Naive thymus-derived CD4-positive, alpha-beta T cell (primary cell): ENCODE results near the gene NACC2. TPM values are rescaled to one million over a fixed set of nuclear protein-coding genes. Genes with fewer than 3 reads are reported as not detected.

Experiments
- ATAC-seq: fragments of 150-1000 bp; cut with Tn5 transposase; 2 replicates; pipeline ENCODE4 v1.10.0; 2021; ENCODE audit warnings: mild to moderate bottlenecking, moderate library complexity
- CTCF ChIA-PET: fragments of 350-600 bp; sonication (Branson Sonifier 250); formaldehyde crosslinking; loops from one replicate; lab custom pipeline; 2021; ENCODE audit warnings: antibody characterized with exemption; lab: Charles Lee
- POLR2A ChIA-PET: fragments of 350-600 bp; sonication (Branson Sonifier 250); formaldehyde crosslinking; loops from one replicate; lab custom pipeline; 2021; ENCODE audit warnings: antibody characterized with exemption, inconsistent platforms; lab: Charles Lee
- DNase-seq, 9 donors: peaks; one replicate each; pipeline versions ENCODE4 v3.0.0 to v3.0.0-alpha.2; 2020 to 2022; ENCODE audit warnings: mixed read lengths in 1 of 9
- H3K27ac ChIP-seq: one replicate; pipeline ENCODE4 v1.7.0; 2013; ENCODE audit warnings: mild to moderate bottlenecking, low read depth, low read length, moderate library complexity
- H3K27me3 ChIP-seq, 2 donors: one replicate each; pipeline ENCODE4 v1.7.0; 2013; ENCODE audit warnings: low read length in 2 of 2, mild to moderate bottlenecking in 2 of 2, moderate library complexity in 2 of 2; ENCODE audit not compliant: control insufficient read depth in 2 of 2, insufficient read depth in 2 of 2
- H3K36me3 ChIP-seq, 3 experiments: 1 replicate in 2 of 3; 2 replicates in 1 of 3; pipeline ENCODE4 v1.7.0; 2013; ENCODE audit warnings: low read length in 3 of 3, mild to moderate bottlenecking in 3 of 3, moderate library complexity in 1 of 3; ENCODE audit not compliant: insufficient read depth in 3 of 3, control insufficient read depth in 2 of 3
- H3K4me1 ChIP-seq, 2 donors: one replicate each; pipeline ENCODE4 v1.7.0; 2013; ENCODE audit warnings: low read length in 2 of 2, mild to moderate bottlenecking in 2 of 2, moderate library complexity in 1 of 2; ENCODE audit not compliant: control insufficient read depth in 2 of 2, insufficient read depth in 2 of 2
- H3K4me3 ChIP-seq: 2 replicates; pipeline ENCODE4 v1.7.0; 2013; ENCODE audit warnings: mild to moderate bottlenecking, low read length
- H3K9me3 ChIP-seq, 3 experiments: 1 replicate in 2 of 3; 2 replicates in 1 of 3; pipeline ENCODE4 v1.7.0; 2013; ENCODE audit warnings: low read length in 3 of 3; ENCODE audit not compliant: control insufficient read depth in 2 of 3
- H3K27ac Mint-ChIP-seq, 9 donors: one replicate each; pipeline ENCODE4 v1.8.0; 2020 to 2022; ENCODE audit warnings: mixed read lengths in 9 of 9, mild to moderate bottlenecking in 8 of 9, moderate library complexity in 5 of 9, inconsistent platforms in 2 of 9
- H3K27me3 Mint-ChIP-seq, 5 donors: one replicate each; pipeline ENCODE4 v1.8.0; 2021 to 2022; ENCODE audit warnings: mixed read lengths in 5 of 5, mild to moderate bottlenecking in 1 of 5
- H3K36me3 Mint-ChIP-seq, 5 donors: one replicate each; pipeline ENCODE4 v1.8.0; 2020 to 2022; ENCODE audit warnings: mixed read lengths in 5 of 5, mild to moderate bottlenecking in 3 of 5, inconsistent platforms in 1 of 5
- H3K4me1 Mint-ChIP-seq, 7 donors: one replicate each; pipeline ENCODE4 v1.8.0; 2020 to 2022; ENCODE audit warnings: mixed read lengths in 7 of 7, mild to moderate bottlenecking in 3 of 7, inconsistent platforms in 1 of 7
- H3K4me3 Mint-ChIP-seq, 10 donors: one replicate each; pipeline ENCODE4 v1.8.0; 2020 to 2022; ENCODE audit warnings: mild to moderate bottlenecking in 10 of 10, mixed read lengths in 10 of 10, moderate library complexity in 6 of 10, inconsistent platforms in 2 of 10
- H3K9me3 Mint-ChIP-seq, 11 donors: one replicate each; pipeline ENCODE4 v1.8.0; 2020 to 2022; ENCODE audit warnings: mixed read lengths in 11 of 11, mild to moderate bottlenecking in 4 of 11, inconsistent platforms in 1 of 11, moderate library complexity in 1 of 11
- intact Hi-C, 2 donors: fragments of 100-400 bp; cut with micrococcal nuclease; formaldehyde crosslinking; loops; one replicate each; pipeline ENCODE4 v1.15.1; 2023
- polyA plus RNA-seq, 2 donors: library from polyadenylated mRNA; unstranded; fragments of 300-500 nt; fragmentation: Illumina TruSeq; gene quantifications; one replicate each; pipeline ENCODE4 v1.2.3, GENCODE V29; 2021
- total RNA-seq, 6 experiments: library from RNA in 5 of 6; stranded (reverse) in 5 of 6; gene quantifications; 1 replicate in 5 of 6; 2 replicates in 1 of 6; pipeline ENCODE4 v1.2.3 and lab custom pipeline; 2021 to 2026

NACC2 gene
- total and polyA plus RNA-seq, 7 experiments from 2014 or later, result 0.92 to 17.7 (median 7.5) TPM

DNA sequence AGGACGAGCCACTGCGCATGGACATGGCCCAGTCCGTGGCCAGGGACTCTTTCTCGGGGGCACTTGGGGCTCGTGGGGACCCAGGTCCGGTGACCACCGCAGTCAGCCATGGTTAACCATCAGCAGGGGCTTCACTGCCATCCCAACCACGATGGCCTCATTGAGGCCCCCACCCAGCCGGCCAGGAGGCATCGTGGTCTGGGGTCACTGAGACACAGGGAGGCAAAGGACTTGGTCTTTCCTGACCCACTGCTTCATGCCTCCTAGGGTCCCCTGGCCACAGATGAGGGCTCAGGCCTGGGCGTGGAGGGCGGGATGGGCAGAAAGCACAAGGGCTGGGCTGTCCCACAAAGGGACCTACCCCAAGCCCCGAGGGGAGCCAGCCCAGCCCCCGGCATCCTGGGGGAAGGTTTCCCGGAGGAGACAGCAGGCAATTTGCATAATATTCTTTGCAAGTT, 6.6 kb downstream of the NACC2 start:
- no peak for DNase-seq
- CTCF ChIA-PET, result interaction anchor here (1.5 kb wide), 1 partner anchor 25 kb away, joined by 3 read pairs; no protein-coding TSS in a partner anchor
- H3K36me3 Mint-ChIP-seq, result no peaks in the 10 kb centered on the region
- no peak overlapping the region for H3K27ac Mint-ChIP-seq
- ATAC-seq, result no peak
- no peak overlapping the region for H3K4me3 ChIP-seq
- H3K4me1 Mint-ChIP-seq, result peaks cover 0 to 31% (median 28%) of the 10 kb centered on the region in 7 donors
- no peaks in the 10 kb centered on the region for H3K9me3 Mint-ChIP-seq
- no peaks in the 10 kb centered on the region for H3K36me3 ChIP-seq
- peaks cover 0 to 10% (median 0%) of the 10 kb centered on the region in 5 donors for H3K27me3 Mint-ChIP-seq
- no peak overlapping the region for H3K27ac ChIP-seq
- H3K27me3 ChIP-seq, result no peaks in the 10 kb centered on the region
- intact Hi-C loops, result no loop called here
- no peaks in the 10 kb centered on the region for H3K9me3 ChIP-seq
- no peak overlapping the region for H3K4me3 Mint-ChIP-seq
- POLR2A ChIA-PET, result no interaction called here
- peaks cover 9% of the 10 kb centered on the region in 2 donors for H3K4me1 ChIP-seq

GRCh38 chr9:136087741-136088480, 7.2 kb downstream of the NACC2 start:
- no peak for ATAC-seq
- Histone ChIP-seq H3K27me3 (no peaks in the 10 kb centered on the region), H3K4me3 (no peak overlapping the region), H3K4me1 (peaks cover 8 to 9% of the 10 kb centered on the region in 2 donors), H3K9me3 (no peaks in the 10 kb centered on the region), H3K27ac (no peak overlapping the region), H3K36me3 (no peaks in the 10 kb centered on the region)
- no peaks in the 10 kb centered on the region for H3K9me3 Mint-ChIP-seq
- no peak overlapping the region for H3K27ac Mint-ChIP-seq
- peaks cover 0 to 28% (median 24%) of the 10 kb centered on the region in 7 donors for H3K4me1 Mint-ChIP-seq
- CTCF ChIA-PET, result interaction anchor here (1.2 kb wide), 1 partner anchor 34 kb away, joined by 7 read pairs; no protein-coding TSS in a partner anchor
- H3K36me3 Mint-ChIP-seq, result peaks cover 0 to 3% (median 0%) of the 10 kb centered on the region in 5 donors
- H3K4me3 Mint-ChIP-seq, result no peak overlapping the region
- intact Hi-C loops, result no loop called here
- peaks cover 0 to 4% (median 0%) of the 10 kb centered on the region in 5 donors for H3K27me3 Mint-ChIP-seq
- POLR2A ChIA-PET, result no interaction called here
- DNase-seq, result no peak

DNA sequence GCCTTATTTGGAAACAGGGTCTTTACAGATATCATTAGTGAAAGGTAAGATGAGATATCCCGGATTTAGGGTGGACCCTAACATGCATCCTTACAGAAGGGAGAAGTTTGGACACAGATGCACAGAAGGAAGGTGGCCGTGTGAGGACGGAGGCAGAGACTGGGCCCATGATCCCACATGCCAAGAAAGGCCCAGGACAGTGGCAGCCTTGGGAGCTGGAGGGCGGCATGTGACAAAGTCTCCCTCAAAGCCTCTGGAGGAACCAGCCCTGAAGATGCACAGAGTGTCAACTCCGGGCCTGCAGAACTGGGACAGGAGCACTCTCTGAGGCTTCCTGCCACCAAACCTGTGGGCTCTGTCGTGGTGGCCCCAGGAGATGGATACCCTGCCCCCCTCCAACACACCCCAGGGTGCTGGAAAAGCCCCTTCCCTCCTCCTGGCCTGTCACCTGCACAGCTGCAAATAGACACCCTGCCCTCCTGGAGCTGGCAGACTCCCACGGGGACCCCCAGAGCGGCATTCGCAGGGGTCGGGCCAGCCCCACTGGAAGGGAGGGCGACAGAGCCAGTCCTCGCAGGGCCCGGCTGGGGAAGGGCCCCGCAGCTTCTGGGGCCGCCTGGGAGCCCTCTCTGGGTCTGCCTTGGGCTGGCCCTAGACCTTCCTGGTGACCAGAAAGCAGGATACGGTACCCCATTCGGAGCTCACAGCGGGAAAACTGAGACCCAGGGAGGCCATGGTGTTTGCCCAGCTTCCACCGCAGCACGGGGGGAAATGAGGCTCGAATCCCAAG, 7.9 kb downstream of the NACC2 start:
- DNase-seq, result no peak
- ChIA-PET POLR2A (no interaction called here), CTCF (interaction anchor here (0.5 to 1.2 kb wide), 2 partner anchors 13 to 35 kb away, joined by 5 to 7 read pairs; no protein-coding TSS in a partner anchor)
- no peaks in the 10 kb centered on the region for H3K36me3 ChIP-seq
- H3K36me3 Mint-ChIP-seq, result peaks cover 0 to 3% (median 0%) of the 10 kb centered on the region in 5 donors
- H3K4me1 ChIP-seq, result peaks cover 8 to 9% of the 10 kb centered on the region in 2 donors
- H3K4me1 Mint-ChIP-seq, result peaks cover 0 to 30% (median 25%) of the 10 kb centered on the region in 7 donors
- H3K9me3 ChIP-seq, result no peaks in the 10 kb centered on the region
- H3K4me3 Mint-ChIP-seq, result no peak overlapping the region
- H3K27me3 ChIP-seq, result no peaks in the 10 kb centered on the region
- H3K27me3 Mint-ChIP-seq, result peaks cover 0 to 2% (median 0%) of the 10 kb centered on the region in 5 donors
- no peak for ATAC-seq
- peak overlapping the region in 1 of 9 donors; percentile 58 for H3K27ac Mint-ChIP-seq
- no peaks in the 10 kb centered on the region for H3K9me3 Mint-ChIP-seq
- intact Hi-C loops, result no loop called here
- H3K4me3 ChIP-seq, result no peak overlapping the region
- H3K27ac ChIP-seq, result no peak overlapping the region

GRCh38 chr9:136086213-136086881, 8.7 kb downstream of the NACC2 start:
- Histone ChIP-seq H3K36me3 (no peaks in the 10 kb centered on the region), H3K4me1 (peaks cover 8 to 9% of the 10 kb centered on the region in 2 donors), H3K9me3 (no peaks in the 10 kb centered on the region), H3K27me3 (no peaks in the 10 kb centered on the region), H3K27ac (no peak overlapping the region), H3K4me3 (no peak overlapping the region)
- intact Hi-C loops, result no loop called here
- H3K27ac Mint-ChIP-seq, result peak overlapping the region in 1 of 9 donors; percentile 58
- DNase-seq (no peak), ATAC-seq (no peak)
- H3K4me1 Mint-ChIP-seq, result peaks cover 0 to 26% (median 23%) of the 10 kb centered on the region in 7 donors
- H3K4me3 Mint-ChIP-seq, result no peak overlapping the region
- ChIA-PET CTCF (interaction anchor here (0.6 kb wide), 1 partner anchor 10 kb away, joined by 4 read pairs; no protein-coding TSS in a partner anchor), POLR2A (no interaction called here)
- H3K36me3 Mint-ChIP-seq, result peaks cover 0 to 3% (median 0%) of the 10 kb centered on the region in 5 donors
- H3K27me3 Mint-ChIP-seq, result peaks cover 0 to 2% (median 0%) of the 10 kb centered on the region in 5 donors
- no peaks in the 10 kb centered on the region for H3K9me3 Mint-ChIP-seq

GRCh38 chr9:136085815-136086212, 9.3 kb downstream of the NACC2 start:
- H3K4me1 Mint-ChIP-seq, result peaks cover 0 to 26% (median 23%) of the 10 kb centered on the region in 7 donors
- Histone ChIP-seq H3K36me3 (no peaks in the 10 kb centered on the region), H3K4me3 (no peak overlapping the region), H3K27me3 (no peaks in the 10 kb centered on the region), H3K27ac (no peak overlapping the region), H3K9me3 (no peaks in the 10 kb centered on the region), H3K4me1 (peaks cover 8 to 9% of the 10 kb centered on the region in 2 donors)
- H3K27me3 Mint-ChIP-seq, result peaks cover 0 to 2% (median 0%) of the 10 kb centered on the region in 5 donors
- DNase-seq (no peak), ATAC-seq (no peak)
- H3K9me3 Mint-ChIP-seq, result no peaks in the 10 kb centered on the region
- H3K27ac Mint-ChIP-seq, result no peak overlapping the region
- peaks cover 0 to 3% (median 0%) of the 10 kb centered on the region in 5 donors for H3K36me3 Mint-ChIP-seq
- H3K4me3 Mint-ChIP-seq, result no peak overlapping the region
- intact Hi-C loops, result no loop called here
- CTCF ChIA-PET, result no interaction called here
- POLR2A ChIA-PET, result no interaction called here
